ENCODE measurements around the gene DNAJC2.

Gene DNAJC2

DNA sequence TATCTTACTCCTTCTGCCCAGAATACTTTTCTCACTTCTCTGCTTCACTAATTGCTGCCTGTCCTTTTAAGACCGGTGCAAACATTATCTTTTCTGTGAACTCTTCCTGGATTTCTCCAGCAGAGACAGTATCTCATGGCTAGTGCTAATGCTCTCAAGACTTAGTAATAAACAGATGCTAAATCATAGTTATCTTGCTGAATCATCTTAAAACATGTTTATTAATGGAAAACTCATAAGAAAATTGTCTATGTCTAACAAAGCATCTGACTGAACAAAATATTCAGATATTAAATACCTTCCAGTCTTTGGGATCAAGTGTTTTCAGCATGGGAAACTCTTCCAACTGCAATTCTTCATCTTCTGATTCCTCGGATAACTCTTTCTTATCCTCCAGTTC, 3.1 kb downstream of the DNAJC2 start:
- Histone ChIP-seq H3K4me3 (ENCODE audit: low read length) (no peak overlapping the region), H3K4me1 (ENCODE audit: control insufficient read depth, insufficient read depth, low read length) (no peaks in the 10 kb centered on the region), H3K9me3 (ENCODE audit: control insufficient read depth, insufficient read depth, low read length) (no peaks in the 10 kb centered on the region), H3K27ac (ENCODE audit: low read length) (no peak overlapping the region), H3K36me3 (ENCODE audit: control insufficient read depth, insufficient read depth, low read length) (peaks cover 9% of the 10 kb centered on the region; the same call in 1 of the 2 replicates), H3K27me3 (ENCODE audit: control insufficient read depth, insufficient read depth, low read length) (no peaks in the 10 kb centered on the region)
- WGBS (ENCODE audit: insufficient coverage, insufficient read length), result no CpG with 5 or more reads among the region's 2 CpGs
- no peak for DNase-seq (ENCODE audit: low read depth, low spot score)

DNA sequence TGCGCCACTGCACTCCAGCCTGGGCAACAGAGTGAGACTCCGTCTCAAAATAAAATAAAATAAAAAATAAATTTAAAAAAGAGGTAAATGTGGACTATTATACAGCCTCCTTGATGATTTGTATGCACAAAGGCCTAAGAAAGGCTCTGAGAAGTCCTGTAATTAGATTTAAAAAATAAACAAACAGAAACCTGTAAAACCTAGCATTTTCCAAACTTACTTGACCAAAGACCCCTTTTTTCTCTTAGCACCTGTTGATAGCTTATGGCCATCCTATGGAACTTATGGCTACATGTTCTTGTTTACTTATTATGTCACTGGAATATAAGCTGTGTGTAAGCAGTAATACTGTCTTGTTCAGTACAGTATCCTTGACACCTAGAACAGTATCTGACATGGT, 5.7 kb downstream of the DNAJC2 start:
- Histone ChIP-seq H3K36me3 (ENCODE audit: control insufficient read depth, insufficient read depth, low read length) (peaks cover 9% of the 10 kb centered on the region; the same call in 1 of the 2 replicates), H3K4me1 (ENCODE audit: control insufficient read depth, insufficient read depth, low read length) (no peaks in the 10 kb centered on the region), H3K27ac (ENCODE audit: low read length) (no peak overlapping the region), H3K9me3 (ENCODE audit: control insufficient read depth, insufficient read depth, low read length) (no peaks in the 10 kb centered on the region), H3K27me3 (ENCODE audit: control insufficient read depth, insufficient read depth, low read length) (no peaks in the 10 kb centered on the region), H3K4me3 (ENCODE audit: low read length) (no peak overlapping the region)
- DNase-seq (ENCODE audit: low read depth, low spot score), result no peak
- WGBS (ENCODE audit: insufficient coverage, insufficient read length), result no CpG with 5 or more reads among the region's 2 CpGs

DNA sequence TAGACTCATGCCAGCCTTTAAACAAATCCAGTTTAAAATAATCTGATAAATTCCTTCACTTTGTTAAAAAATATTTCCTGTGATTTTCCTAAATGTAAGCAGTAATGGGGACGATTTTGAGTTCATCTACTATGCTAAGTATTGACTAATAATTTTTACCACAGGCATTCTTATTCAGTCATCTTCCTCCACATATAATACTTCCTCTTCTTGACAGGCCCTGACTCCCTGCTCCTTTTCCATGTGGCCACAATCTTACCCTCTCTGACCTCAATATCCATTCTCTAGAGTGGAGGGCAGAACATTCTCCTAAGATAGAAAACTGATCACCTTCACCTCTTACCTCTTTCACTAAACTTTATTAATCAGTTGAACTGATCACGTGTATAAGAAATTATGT, 7.8 kb downstream of the DNAJC2 start:
- no peak for DNase-seq (ENCODE audit: low read depth, low spot score)
- Histone ChIP-seq H3K36me3 (ENCODE audit: control insufficient read depth, insufficient read depth, low read length) (peaks cover 9% of the 10 kb centered on the region; the same call in 1 of the 2 replicates), H3K4me1 (ENCODE audit: control insufficient read depth, insufficient read depth, low read length) (no peaks in the 10 kb centered on the region), H3K27ac (ENCODE audit: low read length) (no peak overlapping the region), H3K9me3 (ENCODE audit: control insufficient read depth, insufficient read depth, low read length) (no peaks in the 10 kb centered on the region), H3K4me3 (ENCODE audit: low read length) (no peak overlapping the region), H3K27me3 (ENCODE audit: control insufficient read depth, insufficient read depth, low read length) (no peaks in the 10 kb centered on the region)
- no CpG with 5 or more reads among the region's 2 CpGs for WGBS (ENCODE audit: insufficient coverage, insufficient read length)

DNA sequence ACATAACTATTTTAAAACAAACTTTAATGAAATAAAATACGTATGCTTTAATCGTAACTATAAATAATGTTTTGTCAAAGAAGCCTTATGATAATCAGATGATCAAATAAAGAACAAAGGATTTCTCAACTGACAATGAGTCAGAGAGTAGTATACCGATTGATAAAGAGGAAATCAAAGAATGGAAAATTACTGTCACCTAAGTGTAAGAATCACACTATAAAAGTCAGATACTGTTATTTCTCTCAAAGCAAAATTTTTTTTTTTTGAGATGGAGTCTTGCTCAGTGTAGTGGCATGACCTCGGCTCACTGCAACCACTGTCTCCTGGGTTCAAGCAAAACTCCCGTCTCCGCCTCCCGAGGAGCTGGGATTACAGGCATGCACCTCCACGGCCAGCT, 18.8 kb downstream of the DNAJC2 start:
- H3K4me3 ChIP-seq (ENCODE audit: low read length), result no peak overlapping the region
- no CpG with 5 or more reads among the region's 8 CpGs for WGBS (ENCODE audit: insufficient coverage, insufficient read length)
- no peak overlapping the region for H3K27ac ChIP-seq (ENCODE audit: low read length)
- H3K4me1 ChIP-seq (ENCODE audit: control insufficient read depth, insufficient read depth, low read length), result no peaks in the 10 kb centered on the region
- no peaks in the 10 kb centered on the region for H3K9me3 ChIP-seq (ENCODE audit: control insufficient read depth, insufficient read depth, low read length)
- H3K27me3 ChIP-seq (ENCODE audit: control insufficient read depth, insufficient read depth, low read length), result no peaks in the 10 kb centered on the region
- DNase-seq (ENCODE audit: low read depth, low spot score), result no peak
- H3K36me3 ChIP-seq (ENCODE audit: control insufficient read depth, insufficient read depth, low read length), result peaks cover 7% of the 10 kb centered on the region; the same call in 1 of the 2 replicates

DNA sequence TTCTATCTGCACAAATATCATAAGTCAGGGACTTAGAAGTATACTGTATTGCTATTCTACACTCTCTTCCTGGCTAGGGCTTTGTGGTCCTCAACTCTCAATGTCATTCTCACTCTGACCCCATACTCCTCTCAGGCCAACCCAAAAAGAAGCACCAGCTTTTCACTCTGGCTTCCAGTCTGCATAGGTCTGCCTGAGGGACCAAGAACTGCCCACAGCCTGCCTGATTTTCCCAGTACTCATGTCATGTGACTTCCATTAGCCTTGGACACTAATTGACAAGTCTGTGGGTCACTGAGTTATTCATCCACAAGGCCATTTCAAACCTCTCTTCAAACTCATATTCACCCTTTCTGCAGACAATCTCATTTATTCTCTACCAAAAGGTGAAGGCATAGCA, 27.6 kb downstream of the DNAJC2 start:
- Histone ChIP-seq H3K4me3 (ENCODE audit: low read length) (no peak overlapping the region), H3K36me3 (ENCODE audit: control insufficient read depth, insufficient read depth, low read length) (peaks cover 9% of the 10 kb centered on the region; the same call in 1 of the 2 replicates), H3K27me3 (ENCODE audit: control insufficient read depth, insufficient read depth, low read length) (no peaks in the 10 kb centered on the region), H3K4me1 (ENCODE audit: control insufficient read depth, insufficient read depth, low read length) (no peaks in the 10 kb centered on the region), H3K27ac (ENCODE audit: low read length) (no peak overlapping the region), H3K9me3 (ENCODE audit: control insufficient read depth, insufficient read depth, low read length) (no peaks in the 10 kb centered on the region)
- no peak for DNase-seq (ENCODE audit: low read depth, low spot score)

DNA sequence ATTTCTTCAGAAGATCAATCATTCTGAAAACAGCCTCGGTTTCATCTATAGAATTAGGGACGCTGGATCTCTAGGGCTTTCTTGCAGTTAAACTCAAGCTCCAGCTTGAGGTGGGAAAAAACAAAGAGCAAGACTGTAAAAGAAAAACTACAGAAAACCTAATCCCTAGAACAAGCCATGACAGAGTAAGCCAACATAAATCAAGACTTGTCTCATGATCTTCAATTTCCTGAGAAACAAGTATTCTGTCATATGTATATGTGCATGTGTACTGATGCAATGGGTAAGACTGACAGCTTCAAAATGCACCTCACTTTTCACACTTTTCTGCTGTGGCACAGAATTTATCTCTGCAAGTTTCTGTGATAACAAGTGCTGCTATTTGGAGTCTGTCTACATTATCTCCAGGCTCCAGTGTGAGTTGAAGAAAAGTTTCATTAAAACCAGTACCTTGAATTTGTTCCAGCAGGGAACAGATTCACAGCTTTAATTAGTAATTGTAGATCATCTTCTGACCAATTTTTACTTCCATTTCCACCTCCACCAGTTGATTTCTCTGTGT, 28.1 kb downstream of the DNAJC2 start:
- H3K27ac ChIP-seq (ENCODE audit: low read length), result no peak overlapping the region
- DNase-seq (ENCODE audit: low read depth, low spot score), result no peak
- WGBS (ENCODE audit: insufficient coverage, insufficient read length), result no CpG with 5 or more reads among the region's 2 CpGs
- no peak overlapping the region for H3K4me3 ChIP-seq (ENCODE audit: low read length)
- H3K36me3 ChIP-seq (ENCODE audit: control insufficient read depth, insufficient read depth, low read length), result peaks cover 9% of the 10 kb centered on the region; the same call in 1 of the 2 replicates
- no peaks in the 10 kb centered on the region for H3K4me1 ChIP-seq (ENCODE audit: control insufficient read depth, insufficient read depth, low read length)
- no peaks in the 10 kb centered on the region for H3K9me3 ChIP-seq (ENCODE audit: control insufficient read depth, insufficient read depth, low read length)
- no peaks in the 10 kb centered on the region for H3K27me3 ChIP-seq (ENCODE audit: control insufficient read depth, insufficient read depth, low read length)

DNA sequence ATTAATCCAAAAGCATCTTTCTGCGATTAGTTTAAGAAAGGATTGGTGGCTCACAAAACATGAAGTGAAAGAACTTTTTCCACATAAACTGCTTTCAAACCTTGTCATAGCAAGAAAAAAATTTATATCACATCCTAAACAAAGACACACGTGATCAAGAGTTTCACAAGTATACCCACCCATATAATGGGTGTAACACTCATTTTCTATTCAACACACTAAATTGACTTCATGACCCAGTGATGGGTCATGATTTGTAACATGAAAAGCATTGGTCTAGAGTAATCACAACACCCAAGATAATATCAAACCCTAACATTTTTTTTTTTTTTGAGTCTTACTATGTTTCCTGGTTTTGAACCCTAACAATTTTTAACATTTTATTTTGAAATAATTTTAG, 29.7 kb downstream of the DNAJC2 start:
- Histone ChIP-seq H3K27me3 (ENCODE audit: control insufficient read depth, insufficient read depth, low read length) (no peaks in the 10 kb centered on the region), H3K36me3 (ENCODE audit: control insufficient read depth, insufficient read depth, low read length) (peaks cover 7% of the 10 kb centered on the region; the same call in 1 of the 2 replicates)
- WGBS (ENCODE audit: insufficient coverage, insufficient read length), result no CpG with 5 or more reads among the region's 2 CpGs

DNA sequence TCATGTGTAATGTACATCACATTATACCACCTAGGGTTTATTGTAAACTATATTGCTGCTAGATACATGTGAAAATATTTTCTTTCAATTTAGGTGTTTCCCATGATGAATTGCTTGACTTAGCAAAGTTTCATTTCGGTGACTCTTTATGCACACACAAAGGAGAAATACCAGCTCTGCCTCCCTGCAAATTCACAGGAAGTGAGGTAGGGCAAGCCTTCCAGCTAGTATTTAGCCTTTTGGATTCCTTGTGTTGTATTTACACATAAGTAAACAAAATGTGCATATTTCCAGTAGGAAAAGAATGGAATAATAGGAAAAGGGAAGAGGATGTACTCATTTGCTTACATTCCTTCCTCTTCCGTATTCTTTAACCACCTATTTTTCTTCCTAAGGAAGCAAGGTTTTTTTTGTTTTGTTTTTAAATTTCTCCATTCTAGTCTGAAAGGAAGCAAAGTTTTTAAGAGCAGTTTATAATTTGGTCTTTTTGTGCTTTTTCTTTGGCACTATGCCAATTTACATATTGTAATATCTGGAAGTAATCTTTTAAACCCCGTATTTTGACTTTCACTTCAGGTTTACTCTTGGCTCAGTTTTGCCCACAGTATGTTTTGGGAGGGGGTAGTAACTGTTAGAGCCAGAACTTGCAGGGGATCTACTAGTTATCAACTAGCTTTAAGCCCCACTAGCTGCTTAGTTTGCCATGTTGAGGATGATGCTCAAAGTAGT, 36.9 kb downstream of the DNAJC2 start:
- Histone ChIP-seq H3K9me3 (ENCODE audit: control insufficient read depth, insufficient read depth, low read length) (no peaks in the 10 kb centered on the region), H3K4me3 (ENCODE audit: low read length) (no peak overlapping the region), H3K36me3 (ENCODE audit: control insufficient read depth, insufficient read depth, low read length) (peaks cover 3% of the 10 kb centered on the region; the same call in 1 of the 2 replicates), H3K27me3 (ENCODE audit: control insufficient read depth, insufficient read depth, low read length) (no peaks in the 10 kb centered on the region), H3K27ac (ENCODE audit: low read length) (no peak overlapping the region), H3K4me1 (ENCODE audit: control insufficient read depth, insufficient read depth, low read length) (no peaks in the 10 kb centered on the region)
- no peak for DNase-seq (ENCODE audit: low read depth, low spot score)
- no CpG with 5 or more reads among the region's 3 CpGs for WGBS (ENCODE audit: insufficient coverage, insufficient read length)

More for the DNA sequence above, 29.7 kb downstream of the DNAJC2 start:
- Histone ChIP-seq H3K27ac (ENCODE audit: low read length) (no peak overlapping the region), H3K4me1 (ENCODE audit: control insufficient read depth, insufficient read depth, low read length) (no peaks in the 10 kb centered on the region), H3K4me3 (ENCODE audit: low read length) (no peak overlapping the region), H3K9me3 (ENCODE audit: control insufficient read depth, insufficient read depth, low read length) (no peaks in the 10 kb centered on the region)
- DNase-seq (ENCODE audit: low read depth, low spot score), result no peak

DNA sequence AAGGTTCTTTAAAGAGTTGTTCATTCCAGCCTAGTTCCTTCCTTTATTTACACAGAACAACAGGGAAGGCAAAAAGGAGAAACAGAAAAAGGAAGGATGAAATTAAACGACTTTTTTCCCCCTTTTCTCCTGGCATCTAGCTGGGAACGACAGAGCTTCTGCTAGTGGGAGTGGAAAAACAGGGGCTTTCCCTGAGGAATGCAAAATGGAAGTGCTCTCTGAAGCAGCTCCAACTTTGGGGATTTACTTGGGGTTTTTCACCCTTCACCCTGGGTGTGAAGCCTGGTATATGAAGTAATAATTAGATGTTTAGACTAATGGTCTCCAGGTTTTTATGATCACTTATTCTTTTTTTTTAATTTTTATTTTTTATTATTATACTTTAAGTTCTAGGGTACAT, 43.1 kb downstream of the DNAJC2 start:
- DNase-seq (ENCODE audit: low read depth, low spot score), result no peak
- Histone ChIP-seq H3K4me1 (ENCODE audit: control insufficient read depth, insufficient read depth, low read length) (no peaks in the 10 kb centered on the region), H3K36me3 (ENCODE audit: control insufficient read depth, insufficient read depth, low read length) (peaks cover 4% of the 10 kb centered on the region; the same call in 1 of the 2 replicates), H3K27ac (ENCODE audit: low read length) (no peak overlapping the region), H3K4me3 (ENCODE audit: low read length) (no peak overlapping the region), H3K9me3 (ENCODE audit: control insufficient read depth, insufficient read depth, low read length) (no peaks in the 10 kb centered on the region), H3K27me3 (ENCODE audit: control insufficient read depth, insufficient read depth, low read length) (no peaks in the 10 kb centered on the region)
- no CpG with 5 or more reads among the region's 2 CpGs for WGBS (ENCODE audit: insufficient coverage, insufficient read length)

DNA sequence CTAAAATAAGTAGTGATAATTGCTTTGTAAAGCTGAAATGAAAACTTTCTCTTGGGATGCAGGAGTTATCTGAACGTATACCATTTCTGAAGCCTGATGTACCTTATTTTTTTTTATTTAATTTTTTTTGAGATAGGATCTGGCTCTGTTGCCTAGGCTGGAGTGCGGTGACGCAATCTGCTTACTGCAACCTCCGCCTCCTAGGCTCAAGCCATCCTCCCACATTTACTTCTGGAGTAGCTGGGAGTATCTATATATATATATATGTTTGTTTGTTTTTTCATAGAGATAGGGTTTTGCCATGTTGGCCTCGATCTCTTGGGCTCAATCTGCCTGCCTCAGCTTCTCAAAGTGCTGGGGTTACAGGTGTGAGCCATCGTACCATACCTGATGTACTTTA, 44.9 kb downstream of the DNAJC2 start:
- no CpG with 5 or more reads among the region's 6 CpGs for WGBS (ENCODE audit: insufficient coverage, insufficient read length)
- Histone ChIP-seq H3K36me3 (ENCODE audit: control insufficient read depth, insufficient read depth, low read length) (peaks cover 2% of the 10 kb centered on the region; the same call in 1 of the 2 replicates), H3K27ac (ENCODE audit: low read length) (no peak overlapping the region), H3K4me1 (ENCODE audit: control insufficient read depth, insufficient read depth, low read length) (no peaks in the 10 kb centered on the region), H3K4me3 (ENCODE audit: low read length) (no peak overlapping the region), H3K9me3 (ENCODE audit: control insufficient read depth, insufficient read depth, low read length) (no peaks in the 10 kb centered on the region), H3K27me3 (ENCODE audit: control insufficient read depth, insufficient read depth, low read length) (no peaks in the 10 kb centered on the region)
- DNase-seq (ENCODE audit: low read depth, low spot score), result no peak

DNA sequence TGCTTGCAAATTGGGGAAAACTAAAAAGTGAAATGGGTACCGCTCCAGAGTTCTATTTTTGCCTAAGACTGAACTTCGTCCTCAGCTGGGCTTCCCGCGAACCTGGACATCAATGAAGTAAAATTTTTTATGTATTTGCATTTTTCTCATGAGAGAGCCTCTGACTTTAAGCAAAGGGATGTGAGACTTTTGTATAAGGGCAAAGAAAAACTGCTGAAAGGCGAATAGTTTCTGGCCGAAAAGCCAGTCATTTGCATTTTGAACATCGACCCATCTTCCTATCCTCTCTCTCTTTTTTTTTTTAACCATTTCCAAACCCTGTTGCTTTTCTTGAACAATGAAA, 46.8 kb downstream of the DNAJC2 start:
- Histone ChIP-seq H3K4me1 (ENCODE audit: control insufficient read depth, insufficient read depth, low read length) (no peaks in the 10 kb centered on the region), H3K27ac (ENCODE audit: low read length) (no peak overlapping the region), H3K27me3 (ENCODE audit: control insufficient read depth, insufficient read depth, low read length) (no peaks in the 10 kb centered on the region), H3K4me3 (ENCODE audit: low read length) (peak overlapping the region; percentile 81), H3K36me3 (ENCODE audit: control insufficient read depth, insufficient read depth, low read length) (peaks cover 2% of the 10 kb centered on the region; the same call in 1 of the 2 replicates), H3K9me3 (ENCODE audit: control insufficient read depth, insufficient read depth, low read length) (no peaks in the 10 kb centered on the region)
- DNase-seq (ENCODE audit: low read depth, low spot score), result no peak
- WGBS (ENCODE audit: insufficient coverage, insufficient read length), result no CpG with 5 or more reads among the region's 7 CpGs

All from iPS DF 6.9 (cell line).